ENCODE data around the gene CIP2A.

The CIP2A gene

GRCh38 chr3:108555966-108556581, 33.2 kb downstream of the CIP2A start:
- no peak for DNase-seq

- DNase-seq = no peak
These were observed 34.2 kb downstream of the CIP2A start for GRCh38 chr3:108554913-108555571.

GRCh38 chr3:108554229-108554628, 35.0 kb downstream of the CIP2A start:
- no peak for DNase-seq

GRCh38 chr3:108552267-108553159, 36.7 kb downstream of the CIP2A start:
- DNase-seq = peak; percentile 24

- DNase-seq = no peak
These were observed 40.4 kb downstream of the CIP2A start for GRCh38 chr3:108548886-108549285.

- DNase-seq = no peak
These were observed 40.9 kb downstream of the CIP2A start for GRCh38 chr3:108548304-108548703.

- no peak for DNase-seq
These were observed 42.5 kb downstream of the CIP2A start for GRCh38 chr3:108546692-108547091.

GRCh38 chr3:108546247-108546646, 43.0 kb downstream of the CIP2A start:
- no peak for DNase-seq

DNA sequence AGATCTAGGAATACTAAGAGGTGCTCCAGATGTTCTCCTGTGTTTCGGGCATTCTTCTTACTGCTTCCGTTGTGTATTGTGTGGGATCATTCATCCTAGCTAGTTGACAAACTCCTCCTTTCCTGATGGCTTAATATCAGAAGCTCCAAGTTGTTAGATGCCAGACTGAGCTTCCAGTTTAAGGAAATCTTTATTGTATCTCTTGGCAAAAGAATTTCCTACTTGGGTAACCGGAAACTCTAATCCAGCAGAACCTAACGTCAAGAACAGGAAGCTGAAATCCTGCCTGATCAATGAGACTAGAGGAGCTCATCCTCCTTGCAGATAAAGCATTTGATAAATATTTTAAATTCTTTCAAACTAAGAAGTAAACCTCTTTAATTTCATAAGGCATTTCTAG, 51.2 kb downstream of the CIP2A start:
- DNase-seq = no peak

DNA sequence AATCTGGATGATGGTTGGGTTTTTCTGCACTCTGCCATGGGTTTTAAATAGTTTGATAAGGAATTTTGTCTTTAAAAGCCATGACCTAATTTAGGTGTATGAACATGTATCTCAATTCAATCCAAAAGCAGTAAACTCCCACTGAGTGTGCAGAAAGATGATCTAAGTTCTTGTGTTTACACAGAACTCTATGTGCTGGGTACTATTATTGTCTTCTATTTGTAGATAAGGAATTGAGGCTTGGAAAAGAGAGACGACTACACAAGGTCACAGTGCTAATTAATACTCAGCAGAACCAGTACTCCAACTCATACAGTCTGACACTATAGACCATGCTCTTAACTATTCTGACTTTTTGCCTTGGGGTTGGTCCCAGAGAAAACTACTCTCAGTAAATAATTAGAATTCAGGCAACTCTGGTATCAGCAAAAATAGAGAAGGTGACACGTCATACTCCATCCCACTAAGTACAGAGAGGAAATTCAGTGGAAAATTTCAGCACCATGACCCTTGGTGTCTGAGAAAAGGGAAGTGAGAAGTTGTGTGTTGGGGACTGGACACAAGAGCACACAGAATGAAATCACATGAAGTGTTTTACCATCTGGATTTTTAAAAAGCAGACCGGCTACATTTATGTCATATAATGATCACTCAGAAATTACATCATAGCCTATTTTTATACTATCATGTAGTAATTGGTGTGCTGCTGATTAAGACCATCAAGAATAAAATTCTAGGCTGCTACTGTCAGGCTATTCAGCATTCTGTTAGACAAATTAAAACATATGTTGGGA, 60.6 kb downstream of the CIP2A start:
- no peak for DNase-seq

- no peak for DNase-seq
These were observed 61.4 kb downstream of the CIP2A start for GRCh38 chr3:108527817-108528216.

GRCh38 chr3:108527109-108527508, 62.1 kb downstream of the CIP2A start:
- DNase-seq = no peak

GRCh38 chr3:108525971-108526370, 63.3 kb downstream of the CIP2A start:
- DNase-seq = no peak

- DNase-seq = no peak
These were observed 64.0 kb downstream of the CIP2A start for GRCh38 chr3:108525256-108525655.

DNA sequence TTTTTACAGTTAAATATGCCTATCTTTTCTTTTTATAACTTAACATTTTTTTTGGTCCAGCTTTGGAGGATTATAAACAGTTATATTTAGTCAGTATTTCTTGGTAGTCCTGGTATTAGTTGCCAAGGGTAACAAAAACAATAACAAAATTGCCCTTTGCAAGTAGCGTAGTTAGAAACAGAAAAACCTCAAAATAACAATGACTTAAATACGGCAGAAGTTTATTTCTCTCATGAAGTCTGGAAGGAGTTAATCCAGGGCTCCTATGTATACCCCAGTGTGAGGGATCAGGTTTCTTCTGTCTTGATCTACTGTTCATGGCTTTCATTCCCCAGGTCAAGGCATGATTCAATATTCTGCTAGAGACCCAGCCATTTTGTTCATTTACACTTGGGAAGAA, 64.7 kb downstream of the CIP2A start:
- DNase-seq = no peak

DNA sequence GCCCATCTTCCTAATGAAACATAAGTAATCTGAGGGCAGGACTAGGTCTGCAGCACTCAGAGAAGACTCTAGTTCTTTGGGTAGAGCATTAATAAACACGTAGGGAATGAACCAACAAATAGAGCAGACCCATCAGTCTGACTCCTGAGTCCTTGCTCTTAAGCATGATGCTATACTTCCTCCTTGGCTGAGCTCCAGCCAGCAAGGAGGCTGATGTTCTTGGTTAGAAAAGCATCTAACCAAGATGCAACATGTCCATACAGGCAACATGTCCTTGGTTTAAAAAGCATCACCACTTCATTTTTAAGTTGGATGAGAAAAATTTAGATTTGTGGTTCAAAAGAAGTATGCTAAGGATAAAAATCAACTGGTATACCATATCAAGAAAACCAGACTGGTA, 70.3 kb downstream of the CIP2A start:
- DNase-seq = no peak

- DNase-seq = no peak
These were observed 72.4 kb downstream of the CIP2A start for GRCh38 chr3:108516881-108517280.

- DNase-seq = no peak
These were observed 75.3 kb downstream of the CIP2A start for GRCh38 chr3:108513961-108514360.

DNA sequence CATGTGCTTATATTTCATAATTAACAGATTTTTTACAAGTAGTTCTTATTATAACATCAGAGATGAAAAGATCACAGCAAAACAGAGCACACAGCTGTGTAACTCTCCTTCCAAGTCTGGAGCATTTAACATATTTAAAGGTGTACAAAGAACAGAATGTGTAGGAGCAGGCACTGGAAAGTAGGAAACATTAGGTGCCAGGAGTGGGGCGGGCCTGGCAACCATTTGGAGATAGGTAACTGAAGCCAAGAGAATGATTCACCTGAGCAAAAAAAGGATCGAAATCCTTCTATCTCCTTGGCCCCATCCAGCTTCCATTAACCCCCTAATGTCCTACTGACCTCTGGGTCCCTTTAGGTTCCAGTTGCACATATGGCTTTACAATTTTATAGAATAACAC, 76.6 kb downstream of the CIP2A start:
- no peak for DNase-seq

DNA sequence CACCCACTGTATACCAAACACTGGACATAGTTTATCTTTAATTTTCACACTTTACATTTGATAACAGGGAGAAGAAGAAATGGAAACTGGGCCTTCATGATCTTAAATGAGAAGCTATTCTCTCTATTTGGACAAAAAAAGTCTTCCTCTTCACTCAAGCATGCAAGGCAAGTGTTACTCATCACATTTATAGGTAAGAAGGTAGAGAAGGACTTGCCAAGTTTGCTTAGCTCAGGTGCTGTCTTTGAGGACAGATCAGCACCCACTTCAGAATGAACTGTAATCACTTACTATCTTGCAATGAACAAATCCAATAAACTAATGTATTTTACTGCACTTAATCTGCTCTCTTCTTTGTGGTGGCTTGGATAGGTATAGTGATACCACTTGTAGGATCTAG, 77.7 kb downstream of the CIP2A start:
- no peak for DNase-seq

DNA sequence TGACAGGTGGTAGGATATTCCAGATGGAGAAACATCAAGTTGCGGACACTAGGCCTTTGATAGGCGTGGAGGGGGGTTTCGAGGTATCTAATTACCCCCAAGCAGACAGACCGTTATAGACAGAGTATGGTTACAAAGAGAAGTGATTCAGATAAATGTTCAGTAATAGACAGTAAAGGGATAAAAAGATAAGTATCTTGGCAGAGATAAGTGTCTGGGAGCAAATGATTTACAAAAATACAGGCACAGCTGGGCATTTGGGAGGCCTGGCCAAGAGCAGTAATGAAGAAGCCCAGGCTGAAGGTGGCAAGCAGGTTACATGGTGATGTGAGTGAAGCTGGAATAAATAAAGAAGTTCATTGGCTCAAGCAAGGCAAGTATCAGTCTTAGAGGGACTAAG, 78.2 kb downstream of the CIP2A start:
- no peak for DNase-seq

DNA sequence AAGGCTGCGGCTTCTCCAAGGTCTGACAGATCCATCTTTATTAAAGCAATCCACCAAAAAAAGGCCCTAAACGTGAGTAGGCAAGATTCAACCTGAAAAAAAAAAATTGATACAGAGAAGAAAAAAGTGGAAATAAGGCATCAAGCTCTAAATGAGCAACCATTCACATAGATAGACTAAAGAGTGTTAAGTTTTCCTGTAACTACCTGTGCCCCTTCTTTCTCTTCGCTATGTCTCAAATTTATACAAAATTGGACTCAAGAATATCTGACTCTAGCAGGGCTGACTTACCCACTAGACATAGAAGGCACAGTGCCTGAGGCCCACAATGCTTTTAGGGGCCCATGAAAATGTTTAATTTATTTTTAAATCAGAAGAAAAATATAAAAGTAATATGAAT, 78.7 kb downstream of the CIP2A start, which contains the start of gene MYH15:
TSS of gene MYH15 (minus strand) at position 101 of the 400 bp plus-strand sequence. CDS start at position 35, 66 bp downstream.
- DNase-seq = no peak

GRCh38 chr3:108509871-108510270, 79.4 kb downstream of the CIP2A start:
- no peak for DNase-seq
